ENCODE data around the gene ASB13. TPM values are rescaled to one million over a fixed set of nuclear protein-coding genes. Genes with fewer than 3 reads are reported as not detected.

The ASB13 gene
- total and polyA plus RNA-seq, 2 of the 13 experiments (the other 11 are each of a cell fraction or from before 2014, with no cell fraction given) = 9.3 to 15.4 TPM

DNA sequence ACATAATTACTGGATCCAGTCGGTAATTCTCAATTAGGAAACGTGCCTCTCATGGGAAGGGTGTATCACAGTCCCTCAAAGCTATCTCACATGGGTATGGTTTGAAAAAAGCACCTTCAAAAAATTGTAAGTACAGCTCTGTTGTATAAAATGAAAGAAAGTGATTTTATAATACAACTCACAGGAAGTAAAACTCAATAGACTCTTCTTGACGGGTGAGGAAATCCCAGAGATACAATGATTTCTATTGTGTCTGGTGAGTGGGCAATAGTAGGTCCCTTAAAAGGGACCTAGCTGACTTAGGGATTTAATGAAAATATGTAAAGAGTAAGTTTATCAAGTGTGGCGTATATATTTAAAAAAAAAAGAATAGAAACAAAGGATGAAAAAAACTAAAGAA, 45.2 kb upstream of the ASB13 start (continued):
- TF ChIP-seq, protein P1, sequence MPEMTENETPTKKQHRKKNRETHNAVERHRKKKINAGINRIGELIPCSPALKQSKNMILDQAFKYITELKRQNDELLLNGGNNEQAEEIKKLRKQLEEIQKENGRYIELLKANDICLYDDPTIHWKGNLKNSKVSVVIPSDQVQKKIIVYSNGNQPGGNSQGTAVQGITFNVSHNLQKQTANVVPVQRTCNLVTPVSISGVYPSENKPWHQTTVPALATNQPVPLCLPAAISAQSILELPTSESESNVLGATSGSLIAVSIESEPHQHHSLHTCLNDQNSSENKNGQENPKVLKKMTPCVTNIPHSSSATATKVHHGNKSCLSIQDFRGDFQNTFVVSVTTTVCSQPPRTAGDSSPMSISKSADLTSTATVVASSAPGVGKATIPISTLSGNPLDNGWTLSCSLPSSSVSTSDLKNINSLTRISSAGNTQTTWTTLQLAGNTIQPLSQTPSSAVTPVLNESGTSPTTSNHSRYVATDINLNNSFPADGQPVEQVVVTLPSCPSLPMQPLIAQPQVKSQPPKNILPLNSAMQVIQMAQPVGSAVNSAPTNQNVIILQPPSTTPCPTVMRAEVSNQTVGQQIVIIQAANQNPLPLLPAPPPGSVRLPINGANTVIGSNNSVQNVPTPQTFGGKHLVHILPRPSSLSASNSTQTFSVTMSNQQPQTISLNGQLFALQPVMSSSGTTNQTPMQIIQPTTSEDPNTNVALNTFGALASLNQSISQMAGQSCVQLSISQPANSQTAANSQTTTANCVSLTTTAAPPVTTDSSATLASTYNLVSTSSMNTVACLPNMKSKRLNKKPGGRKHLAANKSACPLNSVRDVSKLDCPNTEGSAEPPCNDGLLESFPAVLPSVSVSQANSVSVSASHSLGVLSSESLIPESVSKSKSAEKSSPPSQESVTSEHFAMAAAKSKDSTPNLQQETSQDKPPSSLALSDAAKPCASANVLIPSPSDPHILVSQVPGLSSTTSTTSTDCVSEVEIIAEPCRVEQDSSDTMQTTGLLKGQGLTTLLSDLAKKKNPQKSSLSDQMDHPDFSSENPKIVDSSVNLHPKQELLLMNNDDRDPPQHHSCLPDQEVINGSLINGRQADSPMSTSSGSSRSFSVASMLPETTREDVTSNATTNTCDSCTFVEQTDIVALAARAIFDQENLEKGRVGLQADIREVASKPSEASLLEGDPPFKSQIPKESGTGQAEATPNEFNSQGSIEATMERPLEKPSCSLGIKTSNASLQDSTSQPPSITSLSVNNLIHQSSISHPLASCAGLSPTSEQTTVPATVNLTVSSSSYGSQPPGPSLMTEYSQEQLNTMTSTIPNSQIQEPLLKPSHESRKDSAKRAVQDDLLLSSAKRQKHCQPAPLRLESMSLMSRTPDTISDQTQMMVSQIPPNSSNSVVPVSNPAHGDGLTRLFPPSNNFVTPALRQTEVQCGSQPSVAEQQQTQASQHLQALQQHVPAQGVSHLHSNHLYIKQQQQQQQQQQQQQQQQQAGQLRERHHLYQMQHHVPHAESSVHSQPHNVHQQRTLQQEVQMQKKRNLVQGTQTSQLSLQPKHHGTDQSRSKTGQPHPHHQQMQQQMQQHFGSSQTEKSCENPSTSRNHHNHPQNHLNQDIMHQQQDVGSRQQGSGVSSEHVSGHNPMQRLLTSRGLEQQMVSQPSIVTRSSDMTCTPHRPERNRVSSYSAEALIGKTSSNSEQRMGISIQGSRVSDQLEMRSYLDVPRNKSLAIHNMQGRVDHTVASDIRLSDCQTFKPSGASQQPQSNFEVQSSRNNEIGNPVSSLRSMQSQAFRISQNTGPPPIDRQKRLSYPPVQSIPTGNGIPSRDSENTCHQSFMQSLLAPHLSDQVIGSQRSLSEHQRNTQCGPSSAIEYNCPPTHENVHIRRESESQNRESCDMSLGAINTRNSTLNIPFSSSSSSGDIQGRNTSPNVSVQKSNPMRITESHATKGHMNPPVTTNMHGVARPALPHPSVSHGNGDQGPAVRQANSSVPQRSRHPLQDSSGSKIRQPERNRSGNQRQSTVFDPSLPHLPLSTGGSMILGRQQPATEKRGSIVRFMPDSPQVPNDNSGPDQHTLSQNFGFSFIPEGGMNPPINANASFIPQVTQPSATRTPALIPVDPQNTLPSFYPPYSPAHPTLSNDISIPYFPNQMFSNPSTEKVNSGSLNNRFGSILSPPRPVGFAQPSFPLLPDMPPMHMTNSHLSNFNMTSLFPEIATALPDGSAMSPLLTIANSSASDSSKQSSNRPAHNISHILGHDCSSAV (CRISPR knock-in tag; IDR thresholded peaks at IDR 0.05; ENCODE audit: borderline replicate concordance) = no peak
- no peak for TF ChIP-seq ZNF737 (CRISPR knock-in tag; IDR thresholded peaks at IDR 0.05; ENCODE audit: borderline replicate concordance)

DNA sequence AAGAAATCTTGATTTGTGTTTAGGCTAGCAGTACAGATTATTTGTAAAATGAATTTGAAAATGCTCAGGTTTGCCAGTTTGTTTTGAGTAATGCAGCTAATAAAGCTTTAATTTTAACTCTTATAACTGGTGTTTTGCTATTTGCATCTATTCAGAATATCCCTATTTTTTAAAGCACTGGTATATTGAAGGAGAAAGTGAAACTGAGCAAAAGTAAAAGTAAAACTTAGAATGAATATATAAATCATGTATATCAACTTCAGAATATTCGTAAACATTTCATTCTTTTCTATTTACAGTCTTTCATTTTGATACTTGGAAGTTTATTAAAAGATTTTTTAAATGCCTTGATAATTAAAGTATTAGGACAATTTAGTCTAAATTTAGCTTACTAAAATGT, 44.5 kb upstream of the ASB13 start:
- no TSS peak for BruUV-seq (replicated peaks)
- no peak for TF ChIP-seq ZNF124 (CRISPR knock-in tag; IDR thresholded peaks at IDR 0.05)
- TF ChIP-seq, protein P2, sequence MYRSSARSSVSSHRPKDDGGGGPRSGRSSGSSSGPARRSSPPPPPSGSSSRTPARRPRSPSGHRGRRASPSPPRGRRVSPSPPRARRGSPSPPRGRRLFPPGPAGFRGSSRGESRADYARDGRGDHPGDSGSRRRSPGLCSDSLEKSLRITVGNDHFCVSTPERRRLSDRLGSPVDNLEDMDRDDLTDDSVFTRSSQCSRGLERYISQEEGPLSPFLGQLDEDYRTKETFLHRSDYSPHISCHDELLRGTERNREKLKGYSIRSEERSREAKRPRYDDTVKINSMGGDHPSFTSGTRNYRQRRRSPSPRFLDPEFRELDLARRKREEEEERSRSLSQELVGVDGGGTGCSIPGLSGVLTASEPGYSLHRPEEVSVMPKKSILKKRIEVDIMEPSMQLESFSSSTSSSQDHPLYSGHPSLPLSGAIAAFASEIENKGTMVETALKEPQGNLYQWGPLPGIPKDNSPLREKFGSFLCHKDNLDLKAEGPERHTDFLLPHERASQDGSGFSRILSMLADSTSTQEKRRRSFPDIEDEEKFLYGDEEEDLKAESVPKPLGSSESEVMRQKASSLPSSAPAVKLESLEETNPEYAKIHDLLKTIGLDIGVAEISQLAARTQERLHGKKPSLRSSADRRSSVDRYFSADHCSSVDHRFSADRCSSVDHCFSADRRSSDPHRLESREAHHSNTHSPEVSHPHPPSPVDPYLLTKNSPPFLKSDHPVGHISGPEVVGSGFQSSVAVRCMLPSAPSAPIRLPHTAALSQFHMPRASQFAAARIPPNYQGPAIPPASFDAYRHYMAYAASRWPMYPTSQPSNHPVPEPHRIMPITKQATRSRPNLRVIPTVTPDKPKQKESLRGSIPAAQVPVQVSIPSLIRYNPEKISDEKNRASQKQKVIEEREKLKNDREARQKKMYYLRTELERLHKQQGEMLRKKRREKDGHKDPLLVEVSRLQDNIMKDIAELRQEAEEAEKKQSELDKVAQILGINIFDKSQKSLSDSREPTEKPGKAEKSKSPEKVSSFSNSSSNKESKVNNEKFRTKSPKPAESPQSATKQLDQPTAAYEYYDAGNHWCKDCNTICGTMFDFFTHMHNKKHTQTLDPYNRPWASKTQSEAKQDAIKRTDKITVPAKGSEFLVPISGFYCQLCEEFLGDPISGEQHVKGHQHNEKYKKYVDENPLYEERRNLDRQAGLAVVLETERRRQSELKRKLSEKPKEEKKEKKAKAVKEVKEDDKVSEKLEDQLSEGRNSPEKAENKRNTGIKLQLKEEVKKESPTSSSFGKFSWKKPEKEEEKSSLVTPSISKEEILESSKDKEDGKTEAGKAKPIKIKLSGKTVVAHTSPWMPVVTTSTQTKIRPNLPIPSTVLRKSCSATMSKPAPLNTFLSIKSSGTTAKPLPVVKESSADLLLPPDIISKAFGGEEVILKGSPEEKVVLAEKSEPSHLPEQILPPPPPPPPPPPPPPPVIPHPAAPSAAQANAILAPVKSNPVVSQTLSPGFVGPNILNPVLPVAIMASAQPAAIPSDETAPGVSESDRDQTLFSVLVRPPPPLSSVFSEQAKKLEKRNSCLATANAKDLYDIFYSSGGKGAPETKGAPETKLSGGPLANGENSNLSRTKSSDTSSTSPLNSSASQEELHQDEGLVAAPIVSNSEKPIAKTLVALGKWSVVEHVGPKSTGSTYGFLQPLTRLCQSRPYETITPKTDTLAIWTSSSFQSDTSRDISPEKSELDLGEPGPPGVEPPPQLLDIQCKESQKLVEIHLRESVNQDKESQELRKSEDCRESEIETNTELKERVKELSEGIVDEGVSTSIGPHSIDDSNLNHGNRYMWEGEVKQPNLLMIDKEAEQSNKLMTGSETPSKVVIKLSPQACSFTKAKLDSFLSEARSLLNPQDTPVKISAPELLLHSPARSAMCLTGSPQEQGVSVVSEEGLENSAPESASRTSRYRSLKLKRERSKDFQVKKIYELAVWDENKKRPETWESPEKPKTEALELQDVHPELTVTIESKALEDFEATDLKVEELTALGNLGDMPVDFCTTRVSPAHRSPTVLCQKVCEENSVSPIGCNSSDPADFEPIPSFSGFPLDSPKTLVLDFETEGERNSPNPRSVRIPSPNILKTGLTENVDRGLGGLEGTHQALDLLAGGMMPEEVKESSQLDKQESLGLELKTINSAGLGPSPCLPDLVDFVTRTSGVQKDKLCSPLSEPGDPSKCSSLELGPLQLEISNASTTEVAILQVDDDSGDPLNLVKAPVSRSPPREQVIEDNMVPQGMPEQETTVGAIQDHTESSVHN (CRISPR knock-in tag; IDR thresholded peaks at IDR 0.05) = no peak

More for the DNA sequence above, 44.5 kb upstream of the ASB13 start:
- Histone ChIP-seq H3K4me3 (replicated peaks in 1 of 3; ENCODE audit: insufficient read depth in 1 of 3, low read depth in 2 of 3, low read length in 3 of 3) (no peak overlapping the region), H3K9ac (ENCODE audit: insufficient read depth, low read depth, low read length) (no peak overlapping the region), H3K4me2 (ENCODE audit: low read depth, low read length) (no peak overlapping the region), H2AFZ (ENCODE audit: low read length) (no peak overlapping the region), H3K27ac (ENCODE audit: extremely low read length, insufficient read depth, low read length) (no peak overlapping the region), H4K20me1 (ENCODE audit: insufficient read depth, low read length) (no peaks in the 10 kb centered on the region; the same call in none of the 2 replicates), H3K36me3 (replicated peaks in 1 of 2; ENCODE audit: control insufficient read depth in 1 of 2, insufficient read depth in 2 of 2, low read length in 2 of 2) (no peaks in the 10 kb centered on the region), H3K9me3 (ENCODE audit: low read length) (no peaks in the 10 kb centered on the region), H3K4me1 (ENCODE audit: insufficient read depth, low read length) (peaks cover 21% of the 10 kb centered on the region), H3K27me3 (ENCODE audit: control insufficient read depth in 1 of 2, insufficient read depth in 2 of 2, low read length in 2 of 2) (no peaks in the 10 kb centered on the region), H3K79me2 (ENCODE audit: insufficient read depth, low read length) (peaks cover 90% of the 10 kb centered on the region)
- 96% methylated on average over 1 of the region's 1 CpG for WGBS (ENCODE audit: low lambda C conversion rate)
- ChIA-PET CTCF (ENCODE audit: low intra/inter-chr PET ratio, low total read pairs) (no interaction called here), POLR2A (no interaction called here)
- intact Hi-C loops (cut with micrococcal nuclease; ENCODE audit: unreplicated experiment) (no loop called here), in situ Hi-C loops (cut with HindIII; ENCODE audit: extremely low pct_ligation_motif_present, low pct_unique_long_range_greater_than_20kb) (no loop called here)
- ATAC-seq (no peak), FAIRE-seq (no peak), DNase-seq (ENCODE audit: low spot score) (no peak)
